Activated naive CD4-positive, alpha-beta T cell treated with anti-CD3 and anti-CD28 coated beads, Interleukin-2, amount 50 U/mL, for 16 hours (primary cell): ENCODE results near the gene USP5.
"Not testable (repeated sequence)": the region's sequence is repeated elsewhere in the genome, so short reads cannot be mapped to it uniquely, and the experiment has no call there.

Experiments
- DNase-seq: peaks from one replicate; pipeline ENCODE4 v3.0.0-alpha.2; 2020

Gene USP5

GRCh38 chr12:6867413-6868210 is 15.7 kb downstream of the USP5 start, which contains the start of gene TPI1:
Gene TPI1, plus strand, starts transcription at chr12:6867531. Its CDS starts 36 bp downstream, at chr12:6867567.
- DNase-seq: peak; percentile 79

- no peak for DNase-seq
These were observed 16.5 kb downstream of the USP5 start for GRCh38 chr12:6868211-6869048.

GRCh38 chr12:6869049-6870021 is 17.4 kb downstream of the USP5 start:
- DNase-seq: peak; percentile 83

DNA sequence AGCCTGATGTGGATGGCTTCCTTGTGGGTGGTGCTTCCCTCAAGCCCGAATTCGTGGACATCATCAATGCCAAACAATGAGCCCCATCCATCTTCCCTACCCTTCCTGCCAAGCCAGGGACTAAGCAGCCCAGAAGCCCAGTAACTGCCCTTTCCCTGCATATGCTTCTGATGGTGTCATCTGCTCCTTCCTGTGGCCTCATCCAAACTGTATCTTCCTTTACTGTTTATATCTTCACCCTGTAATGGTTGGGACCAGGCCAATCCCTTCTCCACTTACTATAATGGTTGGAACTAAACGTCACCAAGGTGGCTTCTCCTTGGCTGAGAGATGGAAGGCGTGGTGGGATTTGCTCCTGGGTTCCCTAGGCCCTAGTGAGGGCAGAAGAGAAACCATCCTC is 18.4 kb downstream of the USP5 start:
- not testable (repeated sequence) for DNase-seq

GRCh38 chr12:6871052-6871957 is 19.4 kb downstream of the USP5 start:
- no peak for DNase-seq

DNA sequence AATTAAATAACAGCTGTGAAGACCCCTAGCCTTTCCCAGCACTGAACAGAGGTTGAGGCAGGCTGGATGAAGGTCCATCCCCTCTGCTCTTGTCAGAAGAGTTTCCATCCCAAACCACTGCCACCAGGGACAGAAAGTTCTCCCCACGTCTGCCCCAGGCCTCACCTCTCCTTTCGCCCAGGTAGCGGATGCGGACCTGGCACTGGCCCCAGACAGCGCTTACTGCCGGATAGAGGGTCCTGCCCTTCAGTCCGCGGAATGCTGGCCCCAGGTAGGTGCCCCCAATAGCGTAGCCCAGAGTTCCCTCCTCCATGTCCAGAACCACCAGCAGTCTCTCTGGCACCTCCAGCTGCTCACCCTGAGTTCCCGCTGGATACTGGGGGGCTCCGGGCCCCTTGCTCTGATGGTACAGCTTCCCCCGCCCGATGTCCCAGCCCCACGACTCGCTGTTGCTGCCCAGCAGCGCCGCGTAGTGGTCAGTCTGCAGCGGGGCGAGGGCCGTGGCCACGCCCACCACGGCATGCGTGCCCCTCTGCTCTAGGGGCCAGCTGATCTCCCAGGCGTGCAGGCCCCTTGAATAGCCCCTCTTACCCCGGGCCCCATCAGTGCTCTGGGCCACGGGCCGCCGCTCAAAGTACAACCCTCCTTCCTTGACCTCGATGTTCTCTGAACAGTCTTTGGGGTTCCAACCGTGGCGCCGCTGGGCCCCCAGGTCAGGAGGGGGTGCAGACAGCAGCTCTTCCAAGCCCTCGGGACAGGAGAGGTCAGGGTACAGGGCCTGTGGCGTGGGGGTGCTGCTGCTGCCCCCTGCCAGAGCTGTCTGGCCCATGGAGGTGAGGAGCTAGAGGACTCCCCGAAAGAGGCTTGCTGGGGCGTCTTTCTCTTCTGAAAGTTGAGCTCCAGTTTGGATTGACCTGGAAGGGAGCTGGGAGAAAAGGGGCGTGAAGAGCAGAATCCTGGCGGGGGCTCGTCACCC is 20.4 kb downstream of the USP5 start:
- peak; percentile 85 for DNase-seq

- peak; percentile 100 for DNase-seq
These were observed 21.4 kb downstream of the USP5 start, which contains the start of gene SPSB2 for GRCh38 chr12:6873094-6874014. Gene SPSB2, minus strand, starts transcription at chr12:6873303. Its CDS starts 402 bp downstream, at chr12:6872901.

GRCh38 chr12:6874015-6874368 is 22.0 kb downstream of the USP5 start:
- not testable (repeated sequence) for DNase-seq

DNA sequence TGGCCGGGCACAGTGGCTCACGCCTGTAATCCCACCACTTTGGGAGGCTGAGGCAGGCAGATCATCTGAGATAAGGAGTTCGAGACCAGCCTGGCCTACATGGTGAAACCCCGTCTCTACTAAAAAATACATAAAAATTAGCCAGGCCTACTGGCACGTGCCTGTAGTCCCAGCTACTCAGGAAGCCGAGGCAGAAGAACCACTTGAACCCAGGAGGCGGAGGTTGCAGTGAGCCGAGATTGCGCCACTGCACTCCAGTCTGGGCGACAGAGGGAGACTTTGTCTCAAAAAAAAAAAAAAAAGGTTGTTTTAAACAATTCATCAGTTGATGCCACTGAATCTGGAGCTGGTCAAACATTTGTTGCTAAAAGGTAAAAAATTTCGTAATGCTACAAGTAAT is 27.9 kb downstream of the USP5 start:
- not testable (repeated sequence) for DNase-seq

DNA sequence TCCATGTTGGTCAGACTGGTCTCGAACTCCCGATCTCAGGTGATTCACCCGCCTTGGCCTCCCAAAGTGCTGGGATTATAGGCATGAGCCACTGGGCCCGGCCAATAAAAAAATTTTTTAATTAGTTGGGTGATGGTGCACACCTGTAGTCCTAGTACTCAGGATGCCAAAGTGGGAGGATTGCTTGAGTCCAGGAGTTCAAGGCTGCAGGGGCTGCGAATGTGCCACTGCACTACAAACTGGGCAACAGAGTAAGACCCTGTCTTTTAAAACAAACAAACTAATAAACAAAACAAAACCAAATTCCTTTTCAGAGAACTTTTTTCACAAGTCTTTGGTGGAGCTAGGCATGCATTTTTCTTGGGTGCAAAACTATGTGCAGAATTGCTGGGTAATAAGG is 31.3 kb downstream of the USP5 start:
- DNase-seq: no peak

DNA sequence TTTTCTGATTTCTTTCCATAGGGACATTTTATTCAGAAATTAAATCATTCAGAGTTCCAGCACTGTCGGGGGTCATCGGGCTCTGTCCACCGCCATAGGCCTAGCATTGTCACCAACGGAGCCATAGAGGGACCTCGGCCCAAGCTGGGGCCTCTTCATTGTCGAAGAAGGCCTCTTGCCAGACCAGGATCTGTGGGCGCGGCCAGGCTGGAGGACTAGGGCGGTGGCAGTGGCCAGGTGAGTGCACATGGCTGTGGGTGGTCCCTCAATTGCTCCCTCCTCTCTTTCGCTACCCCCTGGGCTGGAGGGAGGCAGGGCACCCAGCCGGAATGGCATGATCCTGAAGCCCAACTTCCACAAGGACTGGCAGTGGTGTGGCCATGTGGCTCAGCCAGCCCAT is 31.7 kb downstream of the USP5 start:
- no peak for DNase-seq

GRCh38 chr12:6884539-6884938 is 32.6 kb downstream of the USP5 start:
- no peak for DNase-seq

DNA sequence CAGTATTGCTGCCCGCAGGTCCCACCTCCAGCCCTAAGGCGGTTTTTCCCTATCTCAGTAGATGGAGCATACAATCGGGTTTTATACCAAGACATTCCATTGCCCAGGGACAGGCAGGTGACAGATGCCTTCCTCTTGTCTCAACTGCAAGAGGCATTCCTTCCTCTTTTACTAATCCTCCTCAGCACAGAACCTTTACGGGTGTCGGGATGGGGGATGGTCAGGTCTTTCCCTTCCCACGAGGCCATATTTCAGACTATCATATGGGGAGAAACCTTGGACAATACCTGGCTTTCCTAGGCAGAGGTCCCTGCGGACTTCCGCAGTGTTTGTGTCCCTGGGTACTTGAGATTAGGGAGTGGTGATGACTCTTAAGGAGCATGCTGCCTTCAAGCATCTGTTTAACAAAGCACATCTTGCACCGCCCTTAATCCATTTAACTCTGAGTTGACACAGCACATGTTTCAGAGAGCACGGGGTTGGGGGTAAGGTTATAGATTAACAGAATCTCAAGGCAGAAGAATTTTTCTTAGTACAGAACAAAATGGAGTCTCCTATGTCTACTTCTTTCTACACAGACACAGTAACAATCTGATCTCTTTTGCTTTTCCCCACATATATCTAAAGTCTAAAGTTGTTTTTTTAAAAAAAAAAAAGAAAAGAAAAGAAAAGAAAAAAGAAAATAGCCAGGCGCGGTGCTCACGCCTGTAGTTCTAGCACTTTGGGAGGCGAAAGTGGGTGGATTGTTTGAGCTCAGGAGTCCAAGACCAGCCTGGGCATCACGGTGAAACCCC is 34.5 kb downstream of the USP5 start:
- not testable (repeated sequence) for DNase-seq

DNA sequence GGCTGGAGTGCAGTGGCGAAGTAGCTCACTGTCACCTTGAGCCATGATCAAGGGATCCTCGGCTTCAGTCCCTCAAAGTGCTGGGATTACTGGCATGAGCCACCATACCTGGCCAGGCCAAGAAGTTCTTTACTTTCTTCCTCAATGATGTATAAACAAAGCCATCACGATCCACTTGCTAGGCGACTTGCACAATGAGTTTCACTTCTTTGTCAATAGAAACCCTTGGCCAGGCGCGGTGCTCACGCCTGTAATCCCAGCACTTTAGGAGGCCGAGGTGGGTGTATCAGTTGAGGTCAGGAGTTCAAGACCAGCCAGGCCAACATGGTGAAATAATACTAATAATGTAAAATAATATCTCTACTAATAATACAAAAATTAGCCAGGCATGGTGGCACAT is 35.5 kb downstream of the USP5 start:
- DNase-seq: no peak

DNA sequence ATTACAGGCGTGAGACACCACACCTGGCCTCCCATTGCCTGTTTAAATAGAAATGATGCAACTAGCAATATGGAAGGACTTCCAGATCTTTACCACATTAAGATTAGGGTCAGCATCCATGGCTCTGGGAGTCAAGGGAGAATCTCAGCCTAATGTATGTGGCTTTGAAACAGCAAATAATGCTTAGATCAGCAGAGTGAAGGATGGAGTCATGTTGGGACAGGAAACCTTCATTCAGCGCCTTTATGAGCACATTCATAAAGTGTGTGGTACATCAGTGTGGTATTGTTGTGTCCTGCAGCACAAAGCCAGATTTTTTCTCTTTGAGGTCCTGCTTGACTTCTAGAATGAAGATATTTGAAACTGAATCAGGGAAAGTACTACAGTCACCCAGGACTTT is 36.4 kb downstream of the USP5 start:
- DNase-seq: no peak

- DNase-seq: not testable (repeated sequence)
These were observed 36.8 kb downstream of the USP5 start for GRCh38 chr12:6888794-6889193.

- not testable (repeated sequence) for DNase-seq
These were observed 38.0 kb downstream of the USP5 start for GRCh38 chr12:6889775-6890573.
